HepG2 (cell line): ENCODE data around the gene YPEL3. TPM values are rescaled to one million over a fixed set of nuclear protein-coding genes. Genes with fewer than 3 reads are reported as not detected.

ENCODE experiments used
- ARID3A ChIP-seq: IDR thresholded peaks from 2 replicates; pipeline ENCODE4 v1.6.1; 2012; ENCODE audit warnings: low read depth, low read length, improper control_type of control experiment
- GRHL1 ChIP-seq: sonication (generic); formaldehyde crosslinking; conservative IDR thresholded peaks from 2 replicates; pipeline ENCODE4 v1.8.0; 2022; ENCODE audit warnings: missing genetic modification reagents
- MEIS1 ChIP-seq: sonication (generic); formaldehyde crosslinking; IDR thresholded peaks from 2 replicates; pipeline ENCODE4 v1.9.0; 2021; ENCODE audit warnings: mild to moderate bottlenecking, missing genetic modification reagents, moderate library complexity, borderline replicate concordance
- NFAT5 ChIP-seq: sonication (generic); formaldehyde crosslinking; IDR thresholded peaks from 2 replicates; pipeline ENCODE4 v1.4.0; 2020; ENCODE audit warnings: missing genetic modification reagents
- STAT5B ChIP-seq: sonication (generic); formaldehyde crosslinking; IDR thresholded peaks from 2 replicates; pipeline ENCODE4 v1.4.0; 2020; ENCODE audit warnings: missing genetic modification reagents
- TBX3 ChIP-seq: fragments of 450-650 bp; IDR thresholded peaks from 2 replicates; pipeline ENCODE4 v1.6.1; 2017; ENCODE audit warnings: antibody characterized with exemption, mild to moderate bottlenecking, inconsistent platforms, borderline replicate concordance
- ZNF737 ChIP-seq: sonication (generic); formaldehyde crosslinking; IDR thresholded peaks from 2 replicates; pipeline ENCODE4 v1.5.0; 2020; ENCODE audit warnings: missing genetic modification reagents, mild to moderate bottlenecking, borderline replicate concordance
- ZNF775 ChIP-seq: sonication (generic); formaldehyde crosslinking; IDR thresholded peaks from 2 replicates; pipeline ENCODE4 v1.4.0; 2020; ENCODE audit warnings: missing genetic modification reagents, mild to moderate bottlenecking, moderate library complexity, borderline replicate concordance
- polyA plus RNA-seq, 8 experiments: library from polyadenylated mRNA; depleted of rRNA in 3 of 8; stranded (reverse) in 7 of 8; unstranded in 1 of 8; fragments of >200 nt; fragmentation: Illumina TruSeq in 4 of 8; extraction: Trizol in 4 of 8; gene quantifications; 2 replicates each; pipeline versions ENCODE4 v1.2.1 to v1.2.3, GENCODE V29; 2011 to 2016; ENCODE audit warnings: low read depth in 4 of 8, missing spikeins in 1 of 8, mixed read lengths in 1 of 8; ENCODE audit not compliant: insufficient read depth in 1 of 8
- total RNA-seq, 5 experiments: library from RNA; depleted of rRNA; stranded (reverse); fragments of >200 nt; fragmentation: Illumina TruSeq; extraction: Trizol; gene quantifications; 2 replicates each; pipeline ENCODE4 v1.2.3, GENCODE V29; 2016; ENCODE audit warnings: low read depth in 1 of 5
- TF ChIP-seq, protein P1 (sequence below): sonication (generic); formaldehyde crosslinking; IDR thresholded peaks from 2 replicates; pipeline ENCODE4 v1.4.0; 2020; ENCODE audit warnings: missing genetic modification reagents, mild to moderate bottlenecking, borderline replicate concordance
- TF ChIP-seq, protein P2 (sequence below): IDR thresholded peaks from 2 replicates; pipeline ENCODE4 v1.6.1; 2016; ENCODE audit warnings: mild to moderate bottlenecking, missing biosample characterization, missing genetic modification reagents
- TF ChIP-seq, protein P3 (sequence below): sonication (generic); formaldehyde crosslinking; IDR thresholded peaks from 2 replicates; pipeline ENCODE4 v1.4.0; 2020; ENCODE audit warnings: missing genetic modification reagents; ENCODE audit errors: not compliant biosample characterization

The YPEL3 gene
- total and polyA plus RNA-seq, 2 of the 13 experiments (the other 11 are each of a cell fraction or from before 2014, with no cell fraction given): 5.4 to 47.0 TPM

DNA sequence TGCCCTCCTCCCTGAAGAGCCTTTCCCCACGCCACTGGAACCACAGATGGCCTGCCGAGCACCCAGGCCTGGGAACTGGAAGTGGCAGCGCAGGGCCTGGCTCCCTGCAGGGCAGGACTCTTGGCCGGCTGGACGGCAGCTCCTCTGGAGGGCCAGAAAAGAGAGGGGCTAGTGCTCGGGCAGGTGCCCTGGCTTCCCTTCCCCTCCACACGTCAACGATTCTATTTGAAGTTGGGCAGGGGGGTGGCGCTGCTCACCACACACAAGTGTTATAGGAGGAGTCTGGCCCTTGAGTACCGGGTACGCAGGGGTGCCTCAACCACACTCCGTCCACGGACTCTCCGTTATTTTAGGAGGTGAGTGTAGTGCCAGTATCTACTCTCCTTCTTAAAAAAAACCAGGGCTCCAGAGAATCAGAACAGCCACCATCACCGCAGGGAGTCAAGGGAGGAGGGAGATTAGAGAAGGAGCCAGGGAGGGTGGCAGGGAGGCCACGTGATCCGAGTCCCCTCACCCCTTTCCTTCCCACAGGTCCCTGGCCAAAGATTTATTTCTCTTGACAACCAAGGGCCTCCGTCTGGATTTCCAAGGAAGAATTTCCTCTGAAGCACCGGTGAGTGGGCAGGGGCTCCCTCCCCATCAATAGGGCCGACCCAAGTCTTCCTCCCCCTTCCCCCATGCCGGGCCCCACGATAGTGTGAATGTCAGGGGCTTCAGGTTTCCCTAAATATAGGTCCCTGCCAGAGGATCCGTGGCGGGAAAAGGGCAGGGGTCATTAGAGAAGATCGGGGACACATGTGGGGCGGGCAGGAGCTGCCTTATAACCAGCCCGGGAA, 31.9 kb downstream of the YPEL3 start (continued):
- peak; percentile 62; the same call in 1 of the 2 replicates for TF ChIP-seq ZNF775 (CRISPR knock-in tag)
- TF ChIP-seq TBX3: no peak
- peak; percentile 86; the same call in 1 of the 2 replicates for TF ChIP-seq MEIS1 (CRISPR knock-in tag)
- TF ChIP-seq GRHL1: no peak
- TF ChIP-seq, protein P1, sequence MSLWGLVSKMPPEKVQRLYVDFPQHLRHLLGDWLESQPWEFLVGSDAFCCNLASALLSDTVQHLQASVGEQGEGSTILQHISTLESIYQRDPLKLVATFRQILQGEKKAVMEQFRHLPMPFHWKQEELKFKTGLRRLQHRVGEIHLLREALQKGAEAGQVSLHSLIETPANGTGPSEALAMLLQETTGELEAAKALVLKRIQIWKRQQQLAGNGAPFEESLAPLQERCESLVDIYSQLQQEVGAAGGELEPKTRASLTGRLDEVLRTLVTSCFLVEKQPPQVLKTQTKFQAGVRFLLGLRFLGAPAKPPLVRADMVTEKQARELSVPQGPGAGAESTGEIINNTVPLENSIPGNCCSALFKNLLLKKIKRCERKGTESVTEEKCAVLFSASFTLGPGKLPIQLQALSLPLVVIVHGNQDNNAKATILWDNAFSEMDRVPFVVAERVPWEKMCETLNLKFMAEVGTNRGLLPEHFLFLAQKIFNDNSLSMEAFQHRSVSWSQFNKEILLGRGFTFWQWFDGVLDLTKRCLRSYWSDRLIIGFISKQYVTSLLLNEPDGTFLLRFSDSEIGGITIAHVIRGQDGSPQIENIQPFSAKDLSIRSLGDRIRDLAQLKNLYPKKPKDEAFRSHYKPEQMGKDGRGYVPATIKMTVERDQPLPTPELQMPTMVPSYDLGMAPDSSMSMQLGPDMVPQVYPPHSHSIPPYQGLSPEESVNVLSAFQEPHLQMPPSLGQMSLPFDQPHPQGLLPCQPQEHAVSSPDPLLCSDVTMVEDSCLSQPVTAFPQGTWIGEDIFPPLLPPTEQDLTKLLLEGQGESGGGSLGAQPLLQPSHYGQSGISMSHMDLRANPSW (CRISPR knock-in tag): no peak
- no peak for TF ChIP-seq ARID3A
- TF ChIP-seq, protein P2, sequence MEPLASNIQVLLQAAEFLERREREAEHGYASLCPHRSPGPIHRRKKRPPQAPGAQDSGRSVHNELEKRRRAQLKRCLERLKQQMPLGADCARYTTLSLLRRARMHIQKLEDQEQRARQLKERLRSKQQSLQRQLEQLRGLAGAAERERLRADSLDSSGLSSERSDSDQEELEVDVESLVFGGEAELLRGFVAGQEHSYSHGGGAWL (CRISPR knock-in tag): no peak; the same call in 1 of the 2 replicates
- TF ChIP-seq NFAT5: no peak; the same call in 1 of the 2 replicates
- no peak for TF ChIP-seq ZNF737 (CRISPR knock-in tag)
- TF ChIP-seq, protein P3, sequence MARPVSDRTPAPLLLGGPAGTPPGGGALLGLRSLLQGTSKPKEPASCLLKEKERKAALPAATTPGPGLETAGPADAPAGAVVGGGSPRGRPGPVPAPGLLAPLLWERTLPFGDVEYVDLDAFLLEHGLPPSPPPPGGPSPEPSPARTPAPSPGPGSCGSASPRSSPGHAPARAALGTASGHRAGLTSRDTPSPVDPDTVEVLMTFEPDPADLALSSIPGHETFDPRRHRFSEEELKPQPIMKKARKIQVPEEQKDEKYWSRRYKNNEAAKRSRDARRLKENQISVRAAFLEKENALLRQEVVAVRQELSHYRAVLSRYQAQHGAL (CRISPR knock-in tag): no peak
- no peak; the same call in 1 of the 2 replicates for TF ChIP-seq STAT5B
